ENCODE results near the gene UBXN11.

Gene UBXN11

DNA sequence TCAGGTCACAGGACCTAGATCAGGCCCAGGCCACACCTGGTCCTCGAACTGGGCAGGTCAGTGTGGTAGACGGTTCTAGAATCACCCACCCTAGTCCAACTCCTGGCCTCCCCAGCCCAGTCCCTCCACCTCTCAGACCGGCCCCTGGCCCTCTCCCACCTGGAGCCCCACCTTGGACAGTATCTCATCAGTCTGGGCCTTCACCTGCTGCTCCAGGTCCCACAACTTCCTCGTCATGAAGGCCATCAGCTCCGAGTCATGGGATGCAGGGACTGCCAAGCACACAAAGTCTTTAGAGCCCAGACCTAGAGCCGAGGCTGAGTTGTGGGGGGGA is 8.7 kb downstream of the UBXN11 start:
- H3K9me2 ChIP-seq (ENCODE audit: low read depth, low read length) = no peaks in the 10 kb centered on the region
- H3K9ac ChIP-seq (ENCODE audit: low read length) = no peak overlapping the region
- H3F3A ChIP-seq (ENCODE audit: insufficient read depth, low read length) = no peaks in the 10 kb centered on the region
- no peak overlapping the region for H2AFZ ChIP-seq (ENCODE audit: low read length)
- no peak overlapping the region for H3K4me2 ChIP-seq (ENCODE audit: low read length)
- H3K9me3 ChIP-seq (ENCODE audit: low read length) = no peaks in the 10 kb centered on the region
- no peak for TF ChIP-seq EZH2 (IDR thresholded peaks at IDR 0.05; ENCODE audit: borderline replicate concordance, low read length)
- TF ChIP-seq, protein P1, sequence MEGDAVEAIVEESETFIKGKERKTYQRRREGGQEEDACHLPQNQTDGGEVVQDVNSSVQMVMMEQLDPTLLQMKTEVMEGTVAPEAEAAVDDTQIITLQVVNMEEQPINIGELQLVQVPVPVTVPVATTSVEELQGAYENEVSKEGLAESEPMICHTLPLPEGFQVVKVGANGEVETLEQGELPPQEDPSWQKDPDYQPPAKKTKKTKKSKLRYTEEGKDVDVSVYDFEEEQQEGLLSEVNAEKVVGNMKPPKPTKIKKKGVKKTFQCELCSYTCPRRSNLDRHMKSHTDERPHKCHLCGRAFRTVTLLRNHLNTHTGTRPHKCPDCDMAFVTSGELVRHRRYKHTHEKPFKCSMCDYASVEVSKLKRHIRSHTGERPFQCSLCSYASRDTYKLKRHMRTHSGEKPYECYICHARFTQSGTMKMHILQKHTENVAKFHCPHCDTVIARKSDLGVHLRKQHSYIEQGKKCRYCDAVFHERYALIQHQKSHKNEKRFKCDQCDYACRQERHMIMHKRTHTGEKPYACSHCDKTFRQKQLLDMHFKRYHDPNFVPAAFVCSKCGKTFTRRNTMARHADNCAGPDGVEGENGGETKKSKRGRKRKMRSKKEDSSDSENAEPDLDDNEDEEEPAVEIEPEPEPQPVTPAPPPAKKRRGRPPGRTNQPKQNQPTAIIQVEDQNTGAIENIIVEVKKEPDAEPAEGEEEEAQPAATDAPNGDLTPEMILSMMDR (IDR thresholded peaks at IDR 0.05; ENCODE audit: low read length) = no peak
- H3K27ac ChIP-seq (ENCODE audit: low read depth, low read length, poor library complexity, severe bottlenecking) = peak overlapping the region; percentile 20
- peaks cover 41% of the 10 kb centered on the region; the same call in 1 of the 2 replicates for H3K36me3 ChIP-seq (ENCODE audit: insufficient read depth, low read length)
- no peak overlapping the region for H3K4me3 ChIP-seq (ENCODE audit: low read depth, low read length, poor library complexity, severe bottlenecking)
- H4K20me1 ChIP-seq (ENCODE audit: insufficient read depth, low read length) = no peaks in the 10 kb centered on the region
- peaks cover 37% of the 10 kb centered on the region for H3K4me1 ChIP-seq (ENCODE audit: insufficient read depth, low read length, severe bottlenecking)
- H3K79me2 ChIP-seq (ENCODE audit: insufficient read depth, low read length) = no peaks in the 10 kb centered on the region
- H3K27me3 ChIP-seq (ENCODE audit: insufficient read depth, low read length) = no peaks in the 10 kb centered on the region

DNA sequence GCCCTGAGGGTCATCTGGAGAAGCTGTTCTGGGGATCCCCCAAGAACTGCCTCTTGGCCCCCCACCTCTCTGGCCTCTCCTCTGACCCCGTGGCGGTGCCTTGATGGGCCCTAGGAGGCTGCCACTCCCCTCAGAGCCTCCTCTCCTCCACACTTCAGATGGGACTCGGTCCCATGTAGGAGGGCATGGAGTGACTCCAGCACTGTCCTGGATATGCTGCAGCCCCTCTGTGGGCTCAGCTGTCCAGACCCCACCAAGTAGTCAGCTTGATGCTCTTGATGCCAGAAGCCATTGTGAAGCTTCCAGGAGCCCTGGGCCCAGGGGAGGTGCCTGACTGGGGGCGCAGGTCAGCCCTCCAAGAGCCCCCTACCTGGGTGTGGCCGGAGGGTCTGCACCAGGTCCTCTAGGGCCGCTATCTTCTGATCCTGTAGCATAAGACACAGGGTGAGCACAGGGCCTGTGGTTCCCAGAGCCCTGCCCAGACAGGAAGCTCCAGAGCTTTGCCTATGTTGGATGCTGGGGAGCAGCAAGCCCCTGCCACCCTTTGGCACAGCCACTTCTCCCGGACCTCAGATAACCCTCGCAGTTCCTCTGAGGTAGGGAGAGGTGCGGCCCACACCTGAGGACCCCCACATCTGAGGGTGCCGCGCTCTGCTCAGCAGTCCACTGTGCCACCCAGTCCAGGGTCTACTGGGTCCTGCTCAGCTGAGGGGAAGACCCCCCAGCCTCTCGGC is 9.2 kb downstream of the UBXN11 start:
- Histone ChIP-seq H3K4me2 (ENCODE audit: low read length) (no peak overlapping the region), H2AFZ (ENCODE audit: low read length) (no peak overlapping the region), H3K27ac (ENCODE audit: low read depth, low read length, poor library complexity, severe bottlenecking) (no peak overlapping the region), H3K9me3 (ENCODE audit: low read length) (no peaks in the 10 kb centered on the region), H3F3A (ENCODE audit: insufficient read depth, low read length) (no peaks in the 10 kb centered on the region), H4K20me1 (ENCODE audit: insufficient read depth, low read length) (no peaks in the 10 kb centered on the region), H3K4me1 (ENCODE audit: insufficient read depth, low read length, severe bottlenecking) (peaks cover 40% of the 10 kb centered on the region), H3K27me3 (ENCODE audit: insufficient read depth, low read length) (no peaks in the 10 kb centered on the region), H3K9me2 (ENCODE audit: low read depth, low read length) (no peaks in the 10 kb centered on the region), H3K79me2 (ENCODE audit: insufficient read depth, low read length) (no peaks in the 10 kb centered on the region), H3K36me3 (ENCODE audit: insufficient read depth, low read length) (peaks cover 42% of the 10 kb centered on the region; the same call in 1 of the 2 replicates), H3K4me3 (ENCODE audit: low read depth, low read length, poor library complexity, severe bottlenecking) (no peak overlapping the region), H3K9ac (ENCODE audit: low read length) (no peak overlapping the region)
- TF ChIP-seq, protein P1 (IDR thresholded peaks at IDR 0.05; ENCODE audit: low read length) = no peak
- no peak for TF ChIP-seq EZH2 (IDR thresholded peaks at IDR 0.05; ENCODE audit: borderline replicate concordance, low read length)

DNA sequence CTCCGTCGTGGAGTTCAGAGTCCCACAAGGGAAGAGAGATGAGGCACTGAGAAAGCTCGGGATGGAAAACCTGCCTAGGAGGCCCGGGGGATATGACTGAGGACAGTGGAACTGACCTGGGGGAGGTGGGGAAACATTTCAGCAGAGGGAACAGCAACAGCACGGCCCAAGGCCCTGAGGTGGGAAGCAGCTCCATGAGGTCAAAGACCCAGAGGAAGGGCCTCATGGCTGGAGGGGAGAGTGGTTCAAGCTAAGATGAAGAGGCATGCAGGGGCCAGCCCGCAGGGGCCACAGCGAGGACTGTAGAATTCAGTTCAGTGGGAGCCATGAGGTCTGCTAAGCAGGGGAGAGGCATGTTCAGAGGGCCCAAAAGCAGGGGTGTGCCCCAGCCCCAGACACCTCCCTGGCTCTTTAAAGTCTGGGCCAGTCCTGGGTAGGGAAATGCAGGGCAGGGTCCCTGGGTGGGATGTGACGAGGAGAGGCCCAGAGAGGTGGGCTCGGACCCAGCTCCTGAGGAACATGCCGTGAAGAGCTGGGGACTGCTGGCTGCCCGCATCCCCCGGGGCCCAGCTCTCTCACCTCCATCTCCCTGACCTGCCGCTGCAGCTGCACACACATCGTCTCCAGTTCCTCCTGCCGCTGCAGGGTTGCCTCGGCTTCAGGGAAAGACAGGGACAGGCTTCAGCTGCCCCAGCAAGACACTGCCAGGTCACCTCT is 9.9 kb downstream of the UBXN11 start:
- no peak overlapping the region for H3K4me3 ChIP-seq (ENCODE audit: low read depth, low read length, poor library complexity, severe bottlenecking)
- peaks cover 47% of the 10 kb centered on the region for H3K4me1 ChIP-seq (ENCODE audit: insufficient read depth, low read length, severe bottlenecking)
- H3K4me2 ChIP-seq (ENCODE audit: low read length) = no peak overlapping the region
- no peaks in the 10 kb centered on the region for H3K27me3 ChIP-seq (ENCODE audit: insufficient read depth, low read length)
- peaks cover 45% of the 10 kb centered on the region; the same call in 1 of the 2 replicates for H3K36me3 ChIP-seq (ENCODE audit: insufficient read depth, low read length)
- H3K79me2 ChIP-seq (ENCODE audit: insufficient read depth, low read length) = no peaks in the 10 kb centered on the region
- H3K27ac ChIP-seq (ENCODE audit: low read depth, low read length, poor library complexity, severe bottlenecking) = no peak overlapping the region
- H3K9ac ChIP-seq (ENCODE audit: low read length) = no peak overlapping the region
- no peak overlapping the region for H2AFZ ChIP-seq (ENCODE audit: low read length)
- H3K9me3 ChIP-seq (ENCODE audit: low read length) = no peaks in the 10 kb centered on the region
- no peaks in the 10 kb centered on the region for H3F3A ChIP-seq (ENCODE audit: insufficient read depth, low read length)
- TF ChIP-seq, protein P1 (IDR thresholded peaks at IDR 0.05; ENCODE audit: low read length) = no peak
- no peak for TF ChIP-seq EZH2 (IDR thresholded peaks at IDR 0.05; ENCODE audit: borderline replicate concordance, low read length)
- H4K20me1 ChIP-seq (ENCODE audit: insufficient read depth, low read length) = no peaks in the 10 kb centered on the region
- no peaks in the 10 kb centered on the region for H3K9me2 ChIP-seq (ENCODE audit: low read depth, low read length)
